ENCODE results near the gene RASA2.
"Not testable (repeated sequence)": the region's sequence is repeated elsewhere in the genome, so short reads cannot be mapped to it uniquely, and the experiment has no call there.

The RASA2 gene

DNA sequence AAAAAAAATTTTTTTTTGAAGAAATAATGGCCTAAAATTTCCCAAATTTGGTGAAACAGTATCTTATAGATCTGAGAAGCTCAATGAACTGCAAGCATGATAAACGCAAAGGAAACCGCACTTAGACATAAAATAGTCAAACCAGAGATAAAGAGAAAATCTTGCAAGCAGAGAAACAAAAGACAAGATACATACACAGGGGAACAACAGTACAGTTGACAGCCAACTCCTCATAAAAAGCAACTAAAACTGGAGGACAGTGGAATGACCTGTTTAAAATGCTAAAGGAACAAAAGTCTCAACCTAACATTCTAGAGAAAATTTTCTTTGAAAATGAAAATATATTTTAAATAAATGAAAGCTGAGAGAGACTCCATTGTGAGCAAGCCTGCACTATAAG lies 107.5 kb downstream of the RASA2 start:
- DNase-seq: no peak

DNA sequence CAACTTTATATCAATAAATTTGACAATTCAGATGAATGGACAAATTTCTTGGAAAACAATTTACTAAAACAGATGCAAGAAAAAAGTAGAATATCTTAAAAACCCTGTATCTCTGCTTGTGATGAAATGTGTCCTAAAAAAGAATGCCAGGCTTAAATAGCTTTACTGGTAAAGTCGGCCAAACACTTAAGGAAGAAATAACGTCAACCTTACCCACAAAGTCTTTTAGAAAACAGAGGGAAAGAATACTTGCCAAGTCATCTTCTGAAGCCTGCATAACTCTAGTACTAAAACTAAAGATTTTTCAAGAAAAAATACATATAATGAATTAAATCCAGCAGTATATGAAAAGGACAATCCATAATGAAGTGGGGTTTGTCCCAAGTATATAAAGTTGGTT lies 111.1 kb downstream of the RASA2 start:
- DNase-seq: no peak

DNA sequence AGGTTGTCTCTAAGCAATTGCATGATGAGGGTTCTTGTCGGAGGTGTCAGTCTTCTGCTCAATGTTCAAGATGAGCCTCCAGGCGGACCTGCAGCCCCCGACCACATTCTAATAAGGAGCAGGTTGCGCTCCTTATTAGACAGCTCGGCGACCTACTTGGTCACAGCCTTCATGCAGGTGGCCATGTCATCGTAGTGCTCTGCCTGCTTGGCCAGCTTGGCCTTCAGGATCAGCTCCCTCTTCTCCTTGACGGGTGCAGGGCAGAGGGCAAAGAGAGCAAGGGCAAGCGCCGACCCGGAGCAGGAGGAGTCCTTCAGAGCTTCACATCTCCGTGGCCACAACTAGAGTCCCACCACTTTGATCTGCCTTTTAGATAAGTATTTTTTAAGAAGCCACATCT lies 113.5 kb downstream of the RASA2 start:
- DNase-seq: no peak

GRCh38 chr3:141602706-141603105 lies 115.9 kb downstream of the RASA2 start:
- DNase-seq: no peak

DNA sequence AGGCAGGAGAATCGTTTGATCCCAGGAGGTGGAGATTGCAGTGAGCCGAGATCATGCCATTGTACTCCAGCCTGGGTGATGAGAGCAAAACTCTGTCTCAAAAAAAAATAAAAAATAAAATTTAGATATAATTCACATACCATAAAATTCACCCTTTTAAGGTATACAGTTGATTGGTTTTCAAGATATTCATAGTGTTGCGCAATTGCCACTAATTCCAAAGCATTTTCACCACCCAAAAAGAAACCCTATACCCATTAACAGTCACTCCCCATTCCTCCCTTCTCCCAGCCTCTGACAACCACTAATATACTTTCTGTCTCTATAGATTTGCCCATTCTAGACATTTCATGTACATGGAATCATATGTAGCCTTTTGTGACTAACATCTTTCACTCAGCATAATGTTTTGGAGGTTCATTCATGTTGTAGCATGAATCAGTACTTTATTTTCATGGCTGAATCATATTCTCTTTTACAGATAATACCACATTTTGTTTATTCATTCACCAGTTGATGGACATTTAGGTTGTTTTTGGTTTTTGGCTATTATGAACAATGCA lies 116.7 kb downstream of the RASA2 start:
- DNase-seq: no peak

DNA sequence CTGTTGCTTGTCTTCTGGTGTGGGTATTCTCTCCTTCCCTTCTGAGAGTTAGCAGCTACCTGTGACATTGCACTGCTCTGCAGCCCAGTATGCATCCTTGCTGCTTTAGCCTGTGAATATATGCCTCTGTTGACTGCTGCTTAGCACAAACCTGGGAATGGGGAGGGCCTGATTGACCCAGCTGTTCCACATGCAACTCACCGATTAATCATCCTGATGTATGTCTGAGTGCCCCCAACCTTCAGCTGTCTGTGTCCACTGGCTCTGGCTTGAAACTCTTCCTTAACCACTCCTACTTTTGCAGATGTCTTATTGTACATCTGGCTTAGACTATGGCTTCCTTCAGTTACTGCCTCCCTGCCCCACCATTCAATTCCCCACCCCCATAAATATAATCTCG lies 119.1 kb downstream of the RASA2 start:
- no peak for DNase-seq

DNA sequence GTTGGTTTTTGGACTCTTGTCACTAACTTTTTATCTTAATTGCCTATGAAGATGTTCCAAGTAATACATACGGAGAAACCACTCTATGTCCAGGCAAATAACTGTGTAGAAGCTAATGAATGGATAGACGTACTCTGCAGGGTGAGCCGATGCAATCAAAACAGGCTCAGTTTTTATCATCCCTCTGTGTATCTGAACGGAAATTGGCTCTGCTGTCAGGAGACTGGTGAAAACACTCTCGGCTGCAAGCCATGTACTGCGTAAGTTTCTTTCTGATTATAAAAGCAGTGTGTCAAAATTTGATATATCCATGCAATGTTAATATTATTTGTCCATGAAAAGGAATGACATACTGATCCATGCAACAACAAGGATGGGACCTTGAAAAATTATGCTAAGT lies 121.6 kb downstream of the RASA2 start:
- DNase-seq: no peak

GRCh38 chr3:141610939-141611338 lies 124.1 kb downstream of the RASA2 start:
- no peak for DNase-seq

DNA sequence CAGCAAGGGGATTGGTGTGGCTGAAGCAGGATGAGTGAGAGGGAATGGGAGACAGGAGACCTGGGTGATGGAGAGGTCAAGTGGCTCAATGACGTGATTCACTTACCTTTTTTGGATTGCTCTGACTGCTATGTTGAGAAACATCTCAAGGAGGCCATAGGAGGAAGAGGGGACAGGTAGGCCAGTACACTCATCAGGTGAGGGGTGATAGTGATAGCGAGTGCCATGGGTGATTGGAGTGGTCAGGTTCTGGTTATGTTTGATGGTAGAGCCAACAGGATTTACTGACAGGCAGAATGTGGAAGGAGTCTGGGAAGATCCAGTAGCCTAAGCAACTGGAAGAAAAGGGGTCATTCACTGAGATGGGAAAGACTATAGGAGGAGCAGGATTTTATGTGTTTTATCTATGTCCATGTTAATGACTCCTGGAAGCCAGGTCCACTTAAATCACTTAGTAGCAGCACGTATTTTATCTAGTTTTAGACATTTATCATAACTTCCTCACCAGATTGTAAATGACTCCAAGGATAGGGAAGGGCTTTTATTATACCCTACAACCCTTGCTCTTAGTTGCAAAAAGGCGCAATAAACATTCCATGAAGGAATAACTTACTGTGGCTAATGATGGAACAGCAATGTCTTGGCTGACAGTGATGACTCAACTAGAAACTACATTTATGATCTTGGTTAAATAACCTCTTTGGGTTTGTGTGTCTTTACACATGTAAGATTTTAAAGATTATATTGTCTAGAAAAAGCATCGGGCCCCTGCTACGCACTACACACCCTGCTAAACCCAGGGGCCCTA lies 131.5 kb downstream of the RASA2 start:
- DNase-seq: no peak

- no peak for DNase-seq
These were observed 132.1 kb downstream of the RASA2 start for GRCh38 chr3:141618938-141619337.

- no peak for DNase-seq
These were observed 132.6 kb downstream of the RASA2 start for GRCh38 chr3:141619450-141619849.

DNA sequence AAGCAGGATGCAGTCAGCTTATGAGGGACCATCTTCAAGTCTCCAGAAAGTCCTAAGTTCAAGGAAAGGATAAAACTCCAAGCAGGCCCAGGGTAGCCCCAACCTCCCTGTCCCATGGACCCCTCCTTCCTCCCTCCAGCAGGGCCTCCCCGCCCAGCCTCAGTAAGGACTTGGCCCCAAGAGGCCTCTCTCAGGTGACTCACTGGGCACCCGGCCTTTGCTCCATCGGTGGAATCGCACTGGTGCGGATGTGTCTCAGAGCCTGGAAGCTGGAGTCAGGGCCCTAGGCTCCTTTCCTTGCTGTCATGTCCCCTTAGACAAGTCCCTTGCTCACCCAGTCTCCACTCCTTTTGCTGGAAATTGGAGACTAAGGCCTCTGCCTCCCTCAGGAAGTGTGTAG lies 136.9 kb downstream of the RASA2 start:
- DNase-seq: no peak

- no peak for DNase-seq
These were observed 138.7 kb downstream of the RASA2 start for GRCh38 chr3:141625506-141625905.

- not testable (repeated sequence) for DNase-seq
These were observed 141.5 kb downstream of the RASA2 start for GRCh38 chr3:141628334-141628733.

- not testable (repeated sequence) for DNase-seq
These were observed 142.1 kb downstream of the RASA2 start for GRCh38 chr3:141628868-141629441.

DNA sequence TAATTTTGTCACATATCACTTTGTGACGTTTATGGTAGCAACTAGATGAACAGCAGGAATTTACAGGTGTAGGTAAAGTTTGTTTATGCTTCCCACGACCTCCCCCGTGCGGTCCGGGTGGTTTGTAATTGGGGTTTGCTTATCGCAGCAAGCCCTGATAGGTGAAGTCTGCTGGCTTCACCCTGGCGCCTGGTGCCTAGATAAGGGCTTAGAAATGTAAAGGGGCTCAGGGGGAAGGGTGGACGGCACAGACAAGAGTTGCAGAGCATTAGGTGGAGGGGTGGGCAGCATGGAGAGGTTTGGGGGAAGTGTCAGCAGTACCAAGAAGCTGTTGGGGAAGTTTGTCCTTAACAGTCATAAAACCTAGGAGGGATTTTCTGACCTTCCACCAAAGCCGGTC lies 143.1 kb downstream of the RASA2 start:
- DNase-seq: no peak

- DNase-seq: no peak
These were observed 146.1 kb downstream of the RASA2 start for GRCh38 chr3:141632779-141633374.

- DNase-seq: no peak
These were observed 155.4 kb downstream of the RASA2 start for GRCh38 chr3:141642215-141642614.

DNA sequence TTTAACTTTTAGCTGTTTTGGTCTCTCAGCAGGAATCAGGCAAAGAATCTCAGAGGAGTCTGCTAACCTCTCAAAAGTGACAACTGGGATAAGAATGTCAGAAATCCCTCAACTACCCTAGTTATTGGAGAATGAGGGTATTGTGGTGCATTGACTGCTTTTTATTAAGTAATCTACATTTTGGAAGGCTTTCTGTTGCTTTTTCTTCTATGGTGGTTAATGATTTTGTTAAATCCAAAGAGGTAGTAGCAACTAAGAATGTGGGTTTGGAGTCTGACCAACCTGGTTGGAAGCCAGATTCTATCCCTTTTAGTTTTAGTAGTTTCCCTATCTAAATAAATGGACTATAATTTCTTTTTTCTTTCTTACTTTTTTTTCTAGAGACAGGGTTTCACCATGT lies 156.6 kb downstream of the RASA2 start:
- no peak for DNase-seq

DNA sequence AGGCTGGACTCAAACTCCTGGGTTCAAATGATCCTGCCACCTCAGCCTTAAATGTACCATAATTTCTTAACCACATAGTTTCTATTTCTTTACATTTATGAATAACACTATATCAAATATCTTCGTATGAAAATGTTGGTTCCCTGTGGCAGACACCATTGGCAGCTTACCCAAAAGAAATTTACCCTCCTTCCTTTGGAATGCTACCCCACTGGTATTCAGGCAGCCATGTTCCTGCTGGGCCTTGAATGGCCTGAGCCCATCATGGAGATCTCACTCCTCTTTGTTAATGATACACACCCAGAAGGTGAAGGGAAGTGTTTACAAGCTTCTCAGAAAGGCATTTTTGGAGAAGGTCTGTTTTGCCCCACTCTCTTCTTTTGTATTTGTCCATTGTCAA lies 157.0 kb downstream of the RASA2 start:
- DNase-seq: no peak

DNA sequence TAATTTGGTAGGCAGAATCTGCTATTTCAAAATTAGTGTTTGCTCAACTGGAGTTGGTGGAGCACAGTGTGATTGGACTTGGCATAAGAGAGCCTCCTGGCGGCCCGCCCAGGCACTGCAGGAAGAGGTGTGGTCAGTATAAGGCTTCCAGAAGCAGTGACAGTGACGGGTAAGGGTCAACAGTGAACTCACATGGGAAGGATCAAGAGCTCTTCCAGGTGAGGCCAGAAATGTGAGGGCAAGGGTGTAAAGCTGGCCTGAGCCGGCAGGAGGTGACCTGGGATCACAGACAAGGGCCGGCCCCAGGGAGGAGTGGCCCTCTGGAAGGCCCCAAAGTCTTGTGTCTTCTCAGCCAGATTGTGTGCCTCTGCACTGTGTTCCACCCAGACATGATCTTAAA lies 158.1 kb downstream of the RASA2 start:
- DNase-seq: no peak

DNA sequence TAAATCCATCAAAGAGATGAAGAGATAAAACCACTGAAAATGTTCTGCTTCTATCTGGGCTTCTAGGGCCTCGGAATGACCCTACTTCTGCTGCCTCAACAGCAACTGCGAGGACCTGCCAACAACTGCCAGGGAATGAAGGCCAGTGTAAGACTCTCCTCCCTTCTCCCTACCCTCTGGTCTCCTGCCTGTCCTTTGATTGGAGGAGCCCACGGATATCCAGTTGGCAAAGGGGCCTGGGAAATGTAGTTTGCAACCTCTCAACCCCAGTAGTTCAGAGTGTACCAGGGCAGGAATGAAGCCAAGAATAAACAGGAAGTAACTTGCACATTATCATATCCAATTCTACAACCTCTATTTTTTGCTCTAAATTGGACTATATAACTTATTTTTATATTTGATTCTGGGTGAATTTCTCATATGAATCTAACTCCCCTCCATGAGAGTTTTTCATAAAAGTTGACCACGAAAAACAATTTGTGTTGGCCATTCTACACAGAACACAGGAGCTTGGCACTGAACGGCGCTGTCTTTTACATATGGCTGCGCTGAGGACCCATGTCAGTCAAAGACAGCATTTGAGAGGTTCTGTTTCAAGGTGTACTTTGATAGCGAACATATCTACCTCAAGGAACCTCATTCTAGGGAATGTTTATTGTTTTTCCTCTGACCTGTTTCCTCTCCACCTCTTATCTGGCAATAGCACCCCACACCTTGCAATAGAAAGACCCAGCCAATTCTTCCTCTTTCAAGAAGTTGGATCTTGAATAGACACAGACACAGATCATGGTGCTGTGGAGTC lies 160.1 kb downstream of the RASA2 start:
- DNase-seq: no peak

DNA sequence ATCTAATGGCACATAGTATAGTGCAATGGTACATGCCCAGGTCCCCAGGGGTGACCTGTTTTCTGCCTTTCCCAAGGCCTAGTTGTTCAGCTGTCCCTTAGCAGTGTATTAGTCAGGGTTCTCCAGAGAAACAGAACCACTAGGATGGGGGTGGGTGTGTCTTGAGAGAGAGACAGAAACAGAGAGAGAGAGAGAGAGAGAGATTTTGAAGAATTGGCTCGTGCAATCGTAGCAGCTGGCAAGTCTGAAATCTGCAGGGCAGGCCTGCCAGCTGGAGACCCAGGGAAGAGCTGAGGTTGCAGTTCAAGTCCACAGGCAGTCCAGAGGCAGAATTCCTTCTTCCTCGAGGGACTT lies 160.7 kb downstream of the RASA2 start:
- DNase-seq: no peak

Data from cerebellar nuclear complex (tissue), 1 donor.